Endothelial cell of umbilical vein (primary cell): Measurements from ENCODE around the gene TMEM35B. TPM values are rescaled to one million over a fixed set of nuclear protein-coding genes. Genes with fewer than 3 reads are reported as not detected.

Experiments
- BruUV-seq: library from RNA; stranded (reverse); fragments of 400-500 nt; replicated peaks from 2 replicates; lab custom pipeline; 2021; lab: Mats Ljungman, UMichigan
- CTCF ChIA-PET: fragments of 300-600, 350-600 bp; sonication (Branson Sonifier 250); formaldehyde crosslinking; loops from one replicate; lab custom pipeline; 2021; ENCODE audit warnings: antibody characterized with exemption, inconsistent platforms; lab: Charles Lee
- POLR2A ChIA-PET: fragments of 300-600, 350-600 bp; sonication (Branson Sonifier 250); formaldehyde crosslinking; loops from one replicate; lab custom pipeline; 2021; ENCODE audit warnings: antibody characterized with exemption, inconsistent platforms; lab: Charles Lee
- DNase-seq: peaks from one replicate; pipeline ENCODE4 v3.0.0-alpha.2; 2011; ENCODE audit warnings: low read depth, low spot score
- FAIRE-seq: peaks from 2 replicates; lab custom pipeline; 2011; peaks lifted over from hg19 to GRCh38; lab: Jason Lieb, UNC
- H2AFZ ChIP-seq: 2 replicates; pipeline ENCODE4 v1.6.0; 2012; ENCODE audit warnings: low read depth, low read length, control low read depth, inconsistent platforms
- H3K27ac ChIP-seq: 2 replicates; pipeline ENCODE4 v1.5.1; 2011; ENCODE audit warnings: low read depth, mild to moderate bottlenecking, control low read depth, low read length, moderate library complexity; ENCODE audit not compliant: insufficient read depth
- H3K27me3 ChIP-seq, 2 experiments: 2 replicates each; pipeline versions ENCODE4 v1.6.0 to v1.6.1; 2011; ENCODE audit warnings: low read length in 2 of 2, mixed read lengths in 1 of 2; ENCODE audit not compliant: control insufficient read depth in 2 of 2, insufficient read depth in 2 of 2
- H3K36me3 ChIP-seq, 2 experiments: 2 replicates in 1 of 2; 3 replicates in 1 of 2; pipeline ENCODE4 v1.5.1; 2011; ENCODE audit warnings: low read length in 2 of 2, mild to moderate bottlenecking in 1 of 2, moderate library complexity in 1 of 2; ENCODE audit not compliant: control insufficient read depth in 2 of 2, insufficient read depth in 2 of 2; ENCODE audit errors: extremely low read depth in 1 of 2
- H3K4me1 ChIP-seq: 3 replicates; pipeline ENCODE4 v1.5.1; 2011; ENCODE audit warnings: mild to moderate bottlenecking, low read length; ENCODE audit not compliant: control insufficient read depth, insufficient read depth; ENCODE audit errors: extremely low read depth
- H3K4me2 ChIP-seq: 2 replicates; pipeline ENCODE4 v1.6.1; 2011; ENCODE audit warnings: low read length, control low read depth, mixed read lengths; ENCODE audit not compliant: insufficient read depth
- H3K4me3 ChIP-seq, 3 experiments: fragments of 200-600 bp in 1 of 3; sonication (generic), shearing (Covaris generic) in 1 of 3; replicated peaks in 1 of 3; 2 replicates each; pipeline ENCODE4 v1.5.1; 2011 to 2016; ENCODE audit warnings: control low read depth in 3 of 3, low read length in 3 of 3, mild to moderate bottlenecking in 2 of 3, inconsistent platforms in 1 of 3, low read depth in 1 of 3, moderate library complexity in 1 of 3; ENCODE audit not compliant: insufficient read depth in 1 of 3
- H3K79me2 ChIP-seq: 2 replicates; pipeline ENCODE4 v1.6.0; 2012; ENCODE audit warnings: low read length, inconsistent platforms; ENCODE audit not compliant: control insufficient read depth, insufficient read depth
- H3K9ac ChIP-seq: replicated peaks from 2 replicates; pipeline ENCODE3; 2011; ENCODE audit warnings: low read length, control low read depth; ENCODE audit not compliant: insufficient read depth; ENCODE audit errors: extremely low read depth
- H3K9me1 ChIP-seq: replicated peaks from 3 replicates; pipeline ENCODE4 v1.6.0; 2011; ENCODE audit warnings: mild to moderate bottlenecking, low read length; ENCODE audit not compliant: control insufficient read depth, insufficient read depth; ENCODE audit errors: extremely low read depth
- H3K9me3 ChIP-seq: replicated peaks from 2 replicates; pipeline ENCODE4 v1.5.1; 2012; ENCODE audit warnings: low read length, inconsistent platforms; ENCODE audit not compliant: control insufficient read depth, insufficient read depth
- H4K20me1 ChIP-seq: replicated peaks from 2 replicates; pipeline ENCODE3; 2011; ENCODE audit warnings: mild to moderate bottlenecking, low read length; ENCODE audit not compliant: control insufficient read depth, insufficient read depth; ENCODE audit errors: extremely low read depth
- EZH2 ChIP-seq: IDR thresholded peaks from 2 replicates; pipeline ENCODE4 v1.6.1; 2012; ENCODE audit warnings: borderline replicate concordance, low read depth, mild to moderate bottlenecking, moderate library complexity, low read length, inconsistent platforms; ENCODE audit not compliant: severe bottlenecking
- FOS ChIP-seq: IDR thresholded peaks from 2 replicates; pipeline ENCODE4 v1.6.1; 2011; ENCODE audit warnings: mild to moderate bottlenecking, low read length, moderate library complexity, borderline replicate concordance; ENCODE audit not compliant: insufficient read depth
- GATA2 ChIP-seq: IDR thresholded peaks from 2 replicates; pipeline ENCODE4 v1.7.0; 2011; ENCODE audit warnings: low read depth, mild to moderate bottlenecking, moderate library complexity, mixed read lengths, low read length; ENCODE audit not compliant: insufficient read length, insufficient read depth
- JUN ChIP-seq: IDR thresholded peaks from 2 replicates; pipeline ENCODE4 v1.6.1; 2011; ENCODE audit warnings: borderline replicate concordance, low read depth; ENCODE audit not compliant: insufficient read length, insufficient read depth
- MYC ChIP-seq: IDR thresholded peaks from one replicate; pipeline ENCODE4 v1.6.1; 2011; ENCODE audit warnings: mild to moderate bottlenecking, low read depth, low read length
- POLR2A ChIP-seq: IDR thresholded peaks from 2 replicates; pipeline ENCODE4 v1.6.1; 2012; ENCODE audit warnings: low read depth, mild to moderate bottlenecking, control low read depth, low read length
- POLR2AphosphoS5 ChIP-seq: IDR thresholded peaks from 2 replicates; pipeline ENCODE4 v1.6.1; 2012; ENCODE audit warnings: low read depth, mild to moderate bottlenecking, control low read depth, low read length, moderate library complexity; ENCODE audit not compliant: insufficient read depth
- dilution Hi-C: fragments of 300-500 bp; cut with MboI; formaldehyde crosslinking; loops from one replicate; pipeline ENCODE4 v1.15.0; 2019; ENCODE audit warnings: low sequenced_read_pairs; ENCODE audit not compliant: extremely low pct_ligation_motif_present
- intact Hi-C: fragments of 100-400 bp; cut with micrococcal nuclease; formaldehyde crosslinking; loops from one replicate; pipeline ENCODE4 v1.10.0; 2022
- polyA plus RNA-seq, 4 experiments: library from polyadenylated mRNA; depleted of rRNA in 3 of 4; stranded (reverse) in 3 of 4; unstranded in 1 of 4; fragments of >200 nt; gene quantifications; 2 replicates each; pipeline versions ENCODE4 v1.2.1 to v1.2.3, GENCODE V29; 2011 to 2012; ENCODE audit warnings: missing spikeins in 1 of 4
- total RNA-seq: library from RNA; stranded (reverse); gene quantifications from 2 replicates; pipeline ENCODE4 v1.2.3, GENCODE V29; 2021
- TF ChIP-seq, protein P1 (sequence below), 2 donors: IDR thresholded peaks; 1 replicate in 1 of 2; 2 replicates in 1 of 2; pipeline ENCODE4 v1.5.1; 2011; ENCODE audit warnings: low read length in 2 of 2, mild to moderate bottlenecking in 2 of 2, moderate library complexity in 2 of 2, control low read depth in 1 of 2, inconsistent platforms in 1 of 2, low read depth in 1 of 2; ENCODE audit not compliant: insufficient read depth in 1 of 2; ENCODE audit errors: extremely low read depth in 1 of 2
- TF ChIP-seq, protein P2 (sequence below): IDR thresholded peaks from 2 replicates; pipeline ENCODE4 v1.6.1; 2011; ENCODE audit not compliant: insufficient read depth, insufficient read length

TMEM35B gene
- total and polyA plus RNA-seq, 2 donors (not counting 3 experiments of a cell fraction or from before 2014, with no cell fraction given) = 18.7 to 46.2 TPM

DNA sequence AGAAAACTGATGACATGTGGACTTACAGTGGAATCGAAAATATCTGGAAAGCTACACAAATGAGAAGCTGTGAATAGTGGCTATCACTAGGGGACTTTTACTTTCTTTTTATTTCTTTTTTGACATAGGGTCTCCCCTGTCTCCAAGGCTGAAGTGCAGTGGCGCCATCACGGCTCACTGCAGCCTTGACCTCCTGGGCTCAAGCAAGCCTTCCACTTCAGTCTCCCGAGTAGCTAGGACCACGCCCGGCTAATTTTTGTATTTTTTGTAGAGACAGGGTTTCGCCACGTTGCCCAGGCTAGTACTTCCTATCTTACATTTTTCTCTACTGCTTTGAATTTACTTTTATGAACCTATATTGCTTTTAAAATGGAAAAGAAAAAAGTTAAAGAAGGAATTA is 10.5 kb downstream of the TMEM35B start:
- peaks cover 0 to 3% of the 10 kb centered on the region in 2 experiments for H3K27me3 ChIP-seq
- BruUV-seq = no TSS peak
- no peaks in the 10 kb centered on the region for H3K9me1 ChIP-seq
- no peak overlapping the region for H3K4me2 ChIP-seq
- FAIRE-seq = no peak
- TF ChIP-seq GATA2 (no peak), FOS (no peak), JUN (no peak)
- TF ChIP-seq, protein P1, sequence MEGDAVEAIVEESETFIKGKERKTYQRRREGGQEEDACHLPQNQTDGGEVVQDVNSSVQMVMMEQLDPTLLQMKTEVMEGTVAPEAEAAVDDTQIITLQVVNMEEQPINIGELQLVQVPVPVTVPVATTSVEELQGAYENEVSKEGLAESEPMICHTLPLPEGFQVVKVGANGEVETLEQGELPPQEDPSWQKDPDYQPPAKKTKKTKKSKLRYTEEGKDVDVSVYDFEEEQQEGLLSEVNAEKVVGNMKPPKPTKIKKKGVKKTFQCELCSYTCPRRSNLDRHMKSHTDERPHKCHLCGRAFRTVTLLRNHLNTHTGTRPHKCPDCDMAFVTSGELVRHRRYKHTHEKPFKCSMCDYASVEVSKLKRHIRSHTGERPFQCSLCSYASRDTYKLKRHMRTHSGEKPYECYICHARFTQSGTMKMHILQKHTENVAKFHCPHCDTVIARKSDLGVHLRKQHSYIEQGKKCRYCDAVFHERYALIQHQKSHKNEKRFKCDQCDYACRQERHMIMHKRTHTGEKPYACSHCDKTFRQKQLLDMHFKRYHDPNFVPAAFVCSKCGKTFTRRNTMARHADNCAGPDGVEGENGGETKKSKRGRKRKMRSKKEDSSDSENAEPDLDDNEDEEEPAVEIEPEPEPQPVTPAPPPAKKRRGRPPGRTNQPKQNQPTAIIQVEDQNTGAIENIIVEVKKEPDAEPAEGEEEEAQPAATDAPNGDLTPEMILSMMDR (IDR thresholded peaks at IDR 0.05; ENCODE audit: extremely low read depth in 1 of 2, insufficient read depth in 1 of 2, low read depth in 1 of 2, low read length in 2 of 2) = no peak
- H4K20me1 ChIP-seq = no peaks in the 10 kb centered on the region
- CTCF ChIA-PET = interaction anchor here (1.1 to 1.8 kb wide), 2 partner anchors 10 to 14 kb away, joined by 4 to 7 read pairs; partner anchors contain the start of gene TMEM35B
- no peaks in the 10 kb centered on the region for H3K9me3 ChIP-seq
- dilution Hi-C loops = loop anchor here (25.0 kb wide), 1 partner anchor 188 kb away; no protein-coding TSS in a partner anchor
- no peak overlapping the region for H3K27ac ChIP-seq
- no peaks in the 10 kb centered on the region for H3K4me1 ChIP-seq
- H2AFZ ChIP-seq = no peak overlapping the region
- POLR2A ChIA-PET = no interaction called here
- H3K4me3 ChIP-seq = no peak overlapping the region
- intact Hi-C loops = no loop called here
- no peak overlapping the region for H3K9ac ChIP-seq
- DNase-seq = no peak
- H3K79me2 ChIP-seq = no peaks in the 10 kb centered on the region
- no peaks in the 10 kb centered on the region for H3K36me3 ChIP-seq

DNA sequence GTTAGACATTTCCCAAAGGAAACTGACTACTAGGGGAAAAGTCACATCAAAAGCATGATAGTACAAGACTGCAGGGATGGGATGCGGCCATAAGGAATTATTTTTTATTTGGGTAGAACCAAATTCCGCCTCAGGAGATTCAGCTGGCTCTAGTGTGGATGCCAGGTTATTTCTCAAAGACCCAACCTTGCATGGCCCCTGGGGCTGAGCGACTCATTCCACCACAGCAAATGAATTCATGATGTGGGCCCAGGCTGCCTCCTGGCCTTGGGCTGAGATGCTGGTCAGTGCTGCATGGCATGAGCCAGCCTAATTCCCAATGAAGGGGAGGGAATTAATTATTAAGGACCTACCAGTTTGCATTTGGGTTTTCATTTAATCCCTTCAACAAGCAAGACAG is 11.8 kb downstream of the TMEM35B start:
- CTCF ChIA-PET = no interaction called here

More for the DNA sequence above, 11.8 kb downstream of the TMEM35B start:
- no peaks in the 10 kb centered on the region for H3K9me1 ChIP-seq
- no peaks in the 10 kb centered on the region for H4K20me1 ChIP-seq
- no peak overlapping the region for H2AFZ ChIP-seq
- POLR2A ChIA-PET = no interaction called here
- no peaks in the 10 kb centered on the region for H3K79me2 ChIP-seq
- no peak overlapping the region for H3K4me3 ChIP-seq
- no peak overlapping the region for H3K27ac ChIP-seq
- no peak overlapping the region for H3K4me2 ChIP-seq
- dilution Hi-C loops = no loop called here
- no peak for FAIRE-seq
- H3K9me3 ChIP-seq = no peaks in the 10 kb centered on the region
- no peaks in the 10 kb centered on the region for H3K4me1 ChIP-seq
- H3K36me3 ChIP-seq = no peaks in the 10 kb centered on the region
- H3K27me3 ChIP-seq = peaks cover 0 to 3% of the 10 kb centered on the region in 2 experiments
- no TSS peak for BruUV-seq
- H3K9ac ChIP-seq = no peak overlapping the region
- intact Hi-C loops = no loop called here
- TF ChIP-seq FOS = no peak
- no peak for TF ChIP-seq POLR2A
- no peak for TF ChIP-seq JUN
- TF ChIP-seq, protein P1 (IDR thresholded peaks at IDR 0.05; ENCODE audit: extremely low read depth in 1 of 2, insufficient read depth in 1 of 2, low read depth in 1 of 2, low read length in 2 of 2) = no peak
- TF ChIP-seq EZH2 = no peak
- no peak for TF ChIP-seq MYC
- no peak for TF ChIP-seq GATA2
- TF ChIP-seq POLR2AphosphoS5 = no peak
- TF ChIP-seq, protein P2, sequence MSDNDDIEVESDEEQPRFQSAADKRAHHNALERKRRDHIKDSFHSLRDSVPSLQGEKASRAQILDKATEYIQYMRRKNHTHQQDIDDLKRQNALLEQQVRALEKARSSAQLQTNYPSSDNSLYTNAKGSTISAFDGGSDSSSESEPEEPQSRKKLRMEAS = no peak
- no peak for DNase-seq
